GM19438 (cell line): ENCODE data around the gene NCK1.
A peak's percentile ranks its signal among the peaks of the same experiment; 100 is the strongest.
"Not testable (repeated sequence)": the region's sequence is repeated elsewhere in the genome, so short reads cannot be mapped to it uniquely, and the experiment has no call there.

Experiments used
- ATAC-seq: cut with Tn5 transposase; IDR thresholded peaks from one replicate; pipeline ENCODE4 v1.9.1; 2021; ENCODE audit warnings: low read depth; ENCODE audit not compliant: unreplicated experiment

The NCK1 gene

DNA sequence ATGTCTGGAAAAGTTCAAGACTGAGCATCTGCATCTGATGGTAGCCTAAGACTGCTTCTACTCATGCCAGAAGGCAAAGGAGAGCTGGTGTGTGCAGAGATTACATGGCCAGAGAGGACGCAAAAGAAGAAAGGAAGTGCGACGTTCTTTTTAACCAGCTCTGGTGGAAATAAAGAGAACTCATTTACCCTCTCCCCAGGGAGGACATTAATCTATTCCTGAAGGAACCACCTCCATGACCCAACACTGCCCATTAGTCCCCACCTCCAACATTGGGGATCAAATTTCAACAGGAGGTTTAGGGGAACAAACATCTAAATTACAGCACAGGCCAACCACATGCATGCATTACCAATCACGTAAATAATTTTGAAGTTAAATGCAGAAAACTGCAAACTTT lies 1.5 kb upstream of the NCK1 start:
- ATAC-seq, result no peak

DNA sequence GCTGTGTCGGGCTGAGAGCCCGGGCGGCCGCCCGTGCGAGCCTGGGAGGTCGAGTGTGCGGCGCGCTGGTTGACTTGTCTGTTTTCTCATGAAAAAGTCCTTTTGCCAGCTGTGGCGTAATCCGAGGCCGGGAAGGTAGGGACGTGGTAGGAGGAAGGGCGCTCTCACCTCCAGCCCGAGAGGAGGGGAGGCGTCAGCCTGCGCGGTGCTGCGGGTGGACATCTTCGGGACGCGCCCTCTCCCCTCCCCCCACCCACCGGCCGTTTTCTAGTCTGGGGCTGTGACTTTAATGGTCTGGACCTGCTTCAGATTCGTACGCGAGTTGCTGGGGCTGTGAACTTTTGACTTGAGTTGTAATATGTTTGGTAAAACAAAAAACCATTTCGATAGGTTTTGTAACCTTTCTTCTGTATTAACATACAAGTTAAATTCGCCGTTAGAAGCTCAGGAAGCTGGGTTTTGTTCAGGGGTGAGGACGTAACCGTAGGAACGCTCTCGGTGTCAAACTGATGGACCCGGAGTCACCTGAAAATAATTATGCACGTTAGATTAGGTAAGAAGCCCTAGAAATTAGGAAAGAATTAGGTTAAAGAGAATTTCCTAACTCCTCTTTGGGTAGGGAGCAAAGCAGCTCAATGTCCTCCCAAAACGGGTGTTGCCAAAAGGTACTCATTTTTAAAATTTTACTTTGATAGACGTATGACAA lies 762 bp downstream of the NCK1 start:
- ATAC-seq, result peak; percentile 24

GRCh38 chr3:136869282-136869681 lies 7.3 kb downstream of the NCK1 start:
- no peak for ATAC-seq

DNA sequence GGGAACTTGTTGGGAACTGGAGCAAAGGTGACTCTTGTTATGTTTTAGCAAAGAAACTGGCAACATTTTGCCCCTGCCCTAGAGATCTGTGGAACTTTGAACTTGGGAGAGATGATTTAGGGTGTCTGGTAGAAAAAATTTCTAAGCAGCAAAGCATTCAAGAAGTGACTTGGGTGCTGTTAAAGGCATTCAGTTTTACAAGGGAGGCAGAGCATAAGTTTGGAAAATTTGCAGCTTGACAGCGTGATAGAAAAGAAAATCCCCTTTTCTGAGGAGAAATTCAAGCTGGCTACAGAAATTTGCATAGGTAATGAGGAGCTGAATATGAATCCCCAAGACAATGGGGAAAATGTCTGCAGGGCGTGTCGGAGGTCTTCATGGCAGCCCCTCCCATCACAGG lies 10.2 kb downstream of the NCK1 start:
- not testable (repeated sequence) for ATAC-seq

- ATAC-seq, result not testable (repeated sequence)
Measured at GRCh38 chr3:136879510-136879909, 17.5 kb downstream of the NCK1 start.

DNA sequence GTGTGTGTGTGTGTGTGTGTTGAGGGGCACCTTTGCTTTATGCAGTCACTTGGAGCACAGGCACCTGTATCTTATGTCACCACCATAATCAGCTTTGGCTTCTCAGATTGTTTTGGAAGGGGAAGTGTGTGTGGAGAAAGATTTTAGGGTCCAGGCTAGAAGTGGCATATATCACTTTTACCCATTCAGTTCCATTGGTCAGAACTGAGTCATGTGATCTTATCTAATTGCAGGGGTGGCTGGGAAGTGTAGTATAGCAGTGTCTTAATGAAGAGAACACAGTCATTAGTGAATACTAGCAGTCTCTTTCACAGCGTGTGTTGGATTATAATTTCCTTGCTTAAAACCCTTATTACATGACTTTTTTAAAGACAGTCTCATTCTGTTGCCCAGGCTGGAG lies 20.6 kb downstream of the NCK1 start:
- ATAC-seq, result no peak

DNA sequence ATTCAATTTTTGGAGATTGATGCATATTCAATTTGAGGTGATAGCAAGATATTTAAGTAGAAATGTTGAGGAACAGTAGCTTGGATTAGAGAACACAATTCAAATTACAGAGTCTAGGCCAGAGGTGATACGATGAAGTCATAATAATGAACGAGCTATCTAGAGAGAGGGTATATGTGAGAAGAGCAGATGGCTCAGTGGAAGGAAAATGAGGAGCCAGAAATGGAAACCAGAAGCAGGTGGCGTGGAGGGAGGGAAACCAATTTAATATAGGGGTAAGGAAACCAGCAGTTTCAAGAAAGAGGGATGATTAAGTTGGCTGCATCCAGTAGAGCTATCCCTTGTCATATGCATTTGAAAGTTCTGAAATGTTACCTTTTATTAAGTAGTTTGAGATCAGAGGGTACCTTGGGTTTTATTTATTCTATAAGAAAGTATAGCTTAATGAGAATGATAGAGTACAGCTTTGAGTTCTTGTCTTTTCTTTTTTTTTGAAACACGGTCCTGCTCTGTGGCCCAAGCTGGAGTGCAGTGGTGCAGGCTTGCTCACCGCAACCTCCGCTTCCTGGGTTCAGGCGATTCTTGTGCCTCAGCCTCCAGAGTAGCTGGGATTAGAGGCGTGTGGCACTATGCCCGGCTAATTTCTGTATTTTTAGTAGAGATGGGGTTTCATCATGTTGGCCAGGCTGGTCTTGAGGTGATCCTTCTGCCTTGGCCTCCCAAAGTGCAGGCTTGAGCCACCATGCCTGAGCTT lies 22.1 kb downstream of the NCK1 start:
- ATAC-seq, result no peak

- ATAC-seq, result no peak
Measured at GRCh38 chr3:136885357-136886213, 23.6 kb downstream of the NCK1 start.

- no peak for ATAC-seq
Measured at GRCh38 chr3:136889947-136890346, 27.9 kb downstream of the NCK1 start.

DNA sequence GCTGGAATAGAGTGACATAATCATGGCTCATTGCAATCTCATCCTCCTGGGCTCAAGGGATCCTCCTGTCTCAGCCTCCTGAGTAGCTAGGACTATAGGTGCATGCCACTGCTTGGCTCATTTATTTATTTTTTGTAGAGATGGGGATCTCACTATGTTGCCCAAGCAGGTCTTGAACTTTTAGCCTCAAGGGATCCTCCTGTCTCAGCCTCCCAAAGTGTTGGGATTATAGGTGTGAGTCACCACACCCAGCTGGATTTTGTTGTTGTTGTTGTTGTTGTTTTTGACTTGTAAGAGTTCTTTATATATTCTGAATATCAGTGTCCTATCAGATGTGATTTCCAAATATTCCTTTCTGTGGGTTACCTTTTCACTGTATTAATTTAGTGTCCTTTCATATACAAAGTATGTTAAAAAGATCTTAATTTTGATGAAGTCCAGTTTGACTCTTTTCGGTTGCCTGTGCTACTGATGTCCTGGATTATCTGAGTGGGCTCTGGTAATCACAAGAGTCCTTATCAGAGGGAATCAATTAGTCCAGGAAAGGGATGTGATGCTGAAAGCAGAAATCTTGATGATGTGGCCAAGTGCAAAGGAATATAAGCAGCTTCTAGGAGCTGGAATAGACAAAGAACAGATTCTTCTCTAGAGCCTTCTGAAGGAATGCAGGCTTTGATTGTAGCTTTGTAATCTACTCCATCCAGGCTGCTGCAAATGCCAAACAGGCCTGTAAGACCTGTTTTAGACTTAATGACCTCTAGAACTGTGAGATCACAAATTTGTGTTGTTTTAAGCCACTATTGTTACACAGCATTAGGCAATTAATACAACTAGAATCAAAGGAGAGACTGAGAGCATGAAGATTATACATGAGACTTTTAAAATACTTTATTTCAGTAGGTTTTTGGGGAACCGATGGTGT lies 30.2 kb downstream of the NCK1 start:
- no peak for ATAC-seq

GRCh38 chr3:136893848-136894443 lies 31.9 kb downstream of the NCK1 start:
- ATAC-seq, result no peak

GRCh38 chr3:136897171-136897570 lies 35.2 kb downstream of the NCK1 start:
- not testable (repeated sequence) for ATAC-seq

DNA sequence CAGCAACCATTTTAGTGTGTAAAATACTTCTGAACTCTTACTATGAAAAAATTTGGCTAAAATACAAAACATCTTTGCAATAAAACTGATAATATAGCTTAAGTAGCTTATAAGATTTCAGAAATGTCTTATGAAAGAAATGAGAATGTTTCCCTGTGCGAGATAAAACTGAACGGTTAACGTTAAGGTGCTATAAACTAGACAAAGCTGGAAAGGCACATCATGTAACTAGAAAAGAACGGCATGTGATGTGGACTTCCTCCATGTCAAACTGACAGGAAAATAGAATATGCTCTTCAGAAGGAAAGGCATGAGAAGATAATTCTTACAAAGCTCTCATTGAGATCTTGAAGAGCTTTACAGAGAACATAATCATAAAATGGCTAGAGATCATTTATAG lies 36.5 kb downstream of the NCK1 start:
- ATAC-seq, result no peak

GRCh38 chr3:136898954-136899353 lies 36.9 kb downstream of the NCK1 start:
- ATAC-seq, result no peak

GRCh38 chr3:136899622-136900158 lies 37.7 kb downstream of the NCK1 start:
- no peak for ATAC-seq

DNA sequence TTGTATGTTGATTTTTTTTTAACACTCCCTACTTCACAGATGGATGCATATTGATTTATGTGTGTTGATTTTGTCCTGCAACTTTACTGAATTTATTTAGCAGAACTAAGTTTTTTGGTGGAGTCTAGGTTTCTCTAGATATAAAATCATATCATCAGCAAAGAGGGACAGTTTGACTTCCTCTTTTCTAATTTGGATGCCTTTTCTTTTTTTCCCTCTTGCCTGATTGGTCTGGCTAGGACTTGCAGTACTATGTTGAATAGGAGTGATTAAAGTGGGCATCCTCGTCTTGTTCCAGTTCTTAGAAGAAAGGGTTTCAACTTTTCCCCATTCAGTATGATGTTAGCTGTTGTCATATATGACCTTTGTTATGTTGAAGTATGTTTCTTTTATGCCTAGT lies 38.7 kb downstream of the NCK1 start:
- ATAC-seq, result not testable (repeated sequence)

- no peak for ATAC-seq
Measured at GRCh38 chr3:136901391-136901790, 39.4 kb downstream of the NCK1 start.

DNA sequence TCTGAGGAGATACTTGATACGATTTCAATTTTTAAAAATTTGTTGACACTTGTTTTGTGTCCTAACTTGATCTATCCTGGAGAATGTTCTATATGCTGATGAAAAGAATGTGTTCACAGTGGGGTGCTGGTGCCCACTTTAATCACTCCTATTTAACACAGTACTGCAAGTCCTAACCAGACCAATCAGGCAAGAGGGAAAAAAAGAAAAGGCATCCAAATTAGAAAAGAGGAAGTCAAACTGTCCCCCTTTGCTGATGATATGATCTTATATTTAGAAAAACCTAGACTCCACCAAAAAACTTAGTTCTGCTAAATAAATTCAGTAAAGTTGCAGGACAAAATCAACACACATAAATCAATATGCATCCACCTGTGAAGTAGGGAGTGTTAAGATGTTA lies 40.5 kb downstream of the NCK1 start:
- not testable (repeated sequence) for ATAC-seq

DNA sequence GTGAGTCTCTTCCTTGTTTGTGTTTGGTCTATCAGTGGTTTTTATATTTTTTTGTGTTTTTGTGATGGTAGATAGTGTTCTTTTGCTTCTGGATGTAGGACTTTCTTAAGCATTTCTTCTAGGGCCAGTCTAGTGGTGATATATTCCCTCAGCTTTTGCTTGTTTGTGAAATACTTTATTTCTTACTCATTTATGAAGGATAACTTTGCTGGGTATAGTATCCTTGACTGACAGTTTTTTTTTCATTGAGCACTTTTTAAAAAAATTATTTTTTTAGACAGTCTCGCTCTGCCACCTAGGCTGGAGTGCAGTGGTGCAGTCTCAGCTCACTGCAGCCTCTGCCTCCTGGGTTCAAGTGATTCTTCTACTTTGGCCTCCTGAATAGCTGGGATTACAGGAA lies 41.9 kb downstream of the NCK1 start:
- ATAC-seq, result no peak

- no peak for ATAC-seq
Measured at GRCh38 chr3:136904746-136905145, 42.7 kb downstream of the NCK1 start.
